ENCODE results near the gene ANO9. TPM values are rescaled to one million over a fixed set of nuclear protein-coding genes. Genes with fewer than 3 reads are reported as not detected.
A peak's percentile ranks its signal among the peaks of the same experiment; 100 is the strongest.

ANO9 gene
- total RNA-seq, 1 donor from 2014 or later, result 33.8 TPM

- Mint-ChIP-seq H3K27ac (peak overlapping the region; percentile 29), H3K4me3 (no peak overlapping the region), H3K9me3 (no peaks in the 10 kb centered on the region), H3K4me1 (ENCODE audit: low read depth) (peaks cover 34% of the 10 kb centered on the region), H3K36me3 (ENCODE audit: low read depth) (peaks cover 31% of the 10 kb centered on the region), H3K27me3 (ENCODE audit: insufficient read depth) (no peaks in the 10 kb centered on the region)
- intact Hi-C loops (cut with micrococcal nuclease), result no loop called here
- DNase-seq (ENCODE audit: low spot score), result no peak
These were observed 12.2 kb upstream of the ANO9 start for GRCh38 chr11:454043-454442.

- H3K4me3 Mint-ChIP-seq, result no peak overlapping the region
- no peak overlapping the region for H3K27ac Mint-ChIP-seq
- DNase-seq (ENCODE audit: low spot score), result no peak
- intact Hi-C loops (cut with micrococcal nuclease), result no loop called here
- peaks cover 31% of the 10 kb centered on the region for H3K36me3 Mint-ChIP-seq (ENCODE audit: low read depth)
- no peaks in the 10 kb centered on the region for H3K9me3 Mint-ChIP-seq
- H3K27me3 Mint-ChIP-seq (ENCODE audit: insufficient read depth), result no peaks in the 10 kb centered on the region
- H3K4me1 Mint-ChIP-seq (ENCODE audit: low read depth), result peaks cover 38% of the 10 kb centered on the region
These were observed 11.8 kb upstream of the ANO9 start for GRCh38 chr11:453564-453963.

- DNase-seq (ENCODE audit: low spot score), result no peak
- H3K4me3 Mint-ChIP-seq, result peak overlapping the region; percentile 59
- H3K27me3 Mint-ChIP-seq (ENCODE audit: insufficient read depth), result no peaks in the 10 kb centered on the region
- no peaks in the 10 kb centered on the region for H3K9me3 Mint-ChIP-seq
- intact Hi-C loops (cut with micrococcal nuclease), result no loop called here
- peaks cover 39% of the 10 kb centered on the region for H3K4me1 Mint-ChIP-seq (ENCODE audit: low read depth)
- peaks cover 31% of the 10 kb centered on the region for H3K36me3 Mint-ChIP-seq (ENCODE audit: low read depth)
- H3K27ac Mint-ChIP-seq, result no peak overlapping the region
These were observed 11.2 kb upstream of the ANO9 start for GRCh38 chr11:452916-453527.

- Mint-ChIP-seq H3K4me3 (peak overlapping the region; percentile 19), H3K4me1 (ENCODE audit: low read depth) (peaks cover 34% of the 10 kb centered on the region), H3K36me3 (ENCODE audit: low read depth) (peaks cover 30% of the 10 kb centered on the region), H3K9me3 (no peaks in the 10 kb centered on the region), H3K27me3 (ENCODE audit: insufficient read depth) (no peaks in the 10 kb centered on the region), H3K27ac (no peak overlapping the region)
- intact Hi-C loops (cut with micrococcal nuclease), result no loop called here
- no peak for DNase-seq (ENCODE audit: low spot score)
These were observed 10.5 kb upstream of the ANO9 start for GRCh38 chr11:452203-452744.

GRCh38 chr11:451738-452137 lies 9.9 kb upstream of the ANO9 start:
- no peak overlapping the region for H3K27ac Mint-ChIP-seq
- H3K4me3 Mint-ChIP-seq, result peak overlapping the region; percentile 98
- intact Hi-C loops (cut with micrococcal nuclease), result no loop called here
- H3K4me1 Mint-ChIP-seq (ENCODE audit: low read depth), result peaks cover 29% of the 10 kb centered on the region
- H3K27me3 Mint-ChIP-seq (ENCODE audit: insufficient read depth), result no peaks in the 10 kb centered on the region
- peaks cover 26% of the 10 kb centered on the region for H3K36me3 Mint-ChIP-seq (ENCODE audit: low read depth)
- no peaks in the 10 kb centered on the region for H3K9me3 Mint-ChIP-seq
- no peak for DNase-seq (ENCODE audit: low spot score)

- peak; percentile 66 for DNase-seq (ENCODE audit: low spot score)
- Mint-ChIP-seq H3K27ac (peak overlapping the region; percentile 95), H3K36me3 (ENCODE audit: low read depth) (peaks cover 21% of the 10 kb centered on the region), H3K9me3 (no peaks in the 10 kb centered on the region), H3K4me1 (ENCODE audit: low read depth) (peaks cover 21% of the 10 kb centered on the region), H3K4me3 (peak overlapping the region; percentile 98), H3K27me3 (ENCODE audit: insufficient read depth) (no peaks in the 10 kb centered on the region)
- intact Hi-C loops (cut with micrococcal nuclease), result loop anchor here (1.0 kb wide), 3 partner anchors 55 to 215 kb away; partner anchors contain the start of genes LRRC56, PSMD13 and SIRT3
These were observed 9.1 kb upstream of the ANO9 start for GRCh38 chr11:450809-451451.

- intact Hi-C loops (cut with micrococcal nuclease), result loop anchor here (1.0 to 10.0 kb wide), 7 partner anchors 56 to 275 kb away; partner anchors contain the start of genes IFITM2, LRRC56, PSMD13 and SIRT3
- Mint-ChIP-seq H3K36me3 (ENCODE audit: low read depth) (peaks cover 17% of the 10 kb centered on the region), H3K4me1 (ENCODE audit: low read depth) (peaks cover 16% of the 10 kb centered on the region), H3K9me3 (no peaks in the 10 kb centered on the region), H3K27ac (peak within 1 kb of the TSS; percentile 95), H3K4me3 (peak within 1 kb of the TSS; percentile 98), H3K27me3 (ENCODE audit: insufficient read depth) (no peaks in the 10 kb centered on the region)
- DNase-seq (ENCODE audit: low spot score), result peak; percentile 94
These were observed 8.3 kb upstream of the ANO9 start, which contains the start of gene PTDSS2 for GRCh38 chr11:449889-450808. TSS of gene PTDSS2 (plus strand) at chr11:450279. CDS start at chr11:450456, 177 bp downstream.

- no peaks in the 10 kb centered on the region for H3K27me3 Mint-ChIP-seq (ENCODE audit: insufficient read depth)
- peak overlapping the region; percentile 91 for H3K27ac Mint-ChIP-seq
- no peaks in the 10 kb centered on the region for H3K9me3 Mint-ChIP-seq
- intact Hi-C loops (cut with micrococcal nuclease), result loop anchor here (1.0 to 10.0 kb wide), 7 partner anchors 33 to 277 kb away; partner anchors contain the start of gene IFITM2
- DNase-seq (ENCODE audit: low spot score), result peak; percentile 92
- peak overlapping the region; percentile 88 for H3K4me3 Mint-ChIP-seq
- H3K4me1 Mint-ChIP-seq (ENCODE audit: low read depth), result peaks cover 16% of the 10 kb centered on the region
- H3K36me3 Mint-ChIP-seq (ENCODE audit: low read depth), result peaks cover 6% of the 10 kb centered on the region
These were observed 6.3 kb upstream of the ANO9 start for GRCh38 chr11:447923-448731.

- peaks cover 16% of the 10 kb centered on the region for H3K4me1 Mint-ChIP-seq (ENCODE audit: low read depth)
- no peak for DNase-seq (ENCODE audit: low spot score)
- H3K4me3 Mint-ChIP-seq, result no peak overlapping the region
- H3K36me3 Mint-ChIP-seq (ENCODE audit: low read depth), result peaks cover 2% of the 10 kb centered on the region
- peak overlapping the region; percentile 52 for H3K27ac Mint-ChIP-seq
- H3K9me3 Mint-ChIP-seq, result no peaks in the 10 kb centered on the region
- intact Hi-C loops (cut with micrococcal nuclease), result loop anchor here (5.0 to 10.0 kb wide), 3 partner anchors 90 to 278 kb away; partner anchors contain the start of gene IFITM2
- no peaks in the 10 kb centered on the region for H3K27me3 Mint-ChIP-seq (ENCODE audit: insufficient read depth)
These were observed 5.1 kb upstream of the ANO9 start for GRCh38 chr11:446891-447290.

GRCh38 chr11:445765-446588 lies 4.2 kb upstream of the ANO9 start:
- Mint-ChIP-seq H3K27ac (no peak overlapping the region), H3K9me3 (no peaks in the 10 kb centered on the region), H3K36me3 (ENCODE audit: low read depth) (peaks cover 2% of the 10 kb centered on the region), H3K4me1 (ENCODE audit: low read depth) (peaks cover 11% of the 10 kb centered on the region), H3K4me3 (no peak overlapping the region), H3K27me3 (ENCODE audit: insufficient read depth) (no peaks in the 10 kb centered on the region)
- intact Hi-C loops (cut with micrococcal nuclease), result loop anchor here (5.0 to 10.0 kb wide), 3 partner anchors 89 to 279 kb away; partner anchors contain the start of gene IFITM2
- DNase-seq (ENCODE audit: low spot score), result no peak
